Esophagus (tissue), 2 donors: ENCODE data around the gene RNF150. TPM values are rescaled to one million over a fixed set of nuclear protein-coding genes. Genes with fewer than 3 reads are reported as not detected.

Experiments used
- H3K27ac ChIP-seq, 2 donors: one replicate each; pipeline ENCODE4 v1.5.1; 2013; ENCODE audit warnings: low read depth in 2 of 2, mild to moderate bottlenecking in 2 of 2, inconsistent platforms in 1 of 2, low read length in 1 of 2, moderate library complexity in 1 of 2
- H3K27me3 ChIP-seq, 2 donors: one replicate each; pipeline ENCODE4 v1.6.1; 2013; ENCODE audit warnings: low read length in 2 of 2, control low read depth in 1 of 2, mild to moderate bottlenecking in 1 of 2; ENCODE audit not compliant: insufficient read depth in 2 of 2, control insufficient read depth in 1 of 2
- H3K36me3 ChIP-seq, 2 donors: one replicate each; pipeline ENCODE4 v1.6.1; 2013; ENCODE audit warnings: low read length in 1 of 2; ENCODE audit not compliant: control insufficient read depth in 2 of 2, insufficient read depth in 2 of 2
- H3K4me1 ChIP-seq, 2 donors: one replicate each; pipeline ENCODE4 v1.6.1; 2013; ENCODE audit warnings: low read length in 1 of 2; ENCODE audit not compliant: control insufficient read depth in 2 of 2, insufficient read depth in 2 of 2
- H3K4me3 ChIP-seq, 2 donors: one replicate each; pipeline ENCODE4 v1.5.1; 2013; ENCODE audit warnings: low read length in 2 of 2, mild to moderate bottlenecking in 2 of 2, low read depth in 1 of 2, moderate library complexity in 1 of 2
- H3K9me3 ChIP-seq, 2 donors: one replicate each; pipeline ENCODE4 v1.6.1; 2013; ENCODE audit warnings: mild to moderate bottlenecking in 2 of 2, low read depth in 1 of 2, low read length in 1 of 2, moderate library complexity in 1 of 2; ENCODE audit not compliant: control insufficient read depth in 2 of 2, insufficient read depth in 1 of 2
- WGBS, 2 donors: extraction: QIAGEN DNeasy Blood & Tissue Kit; methylation state at CpG; one replicate each; pipeline ENCODE4 v1.1.7; 2013; 5-methylcytosine and 5-hydroxymethylcytosine counted together
- polyA plus RNA-seq, 2 donors: library from polyadenylated mRNA; stranded (reverse); fragments of 200-250 nt; gene quantifications; one replicate each; pipeline ENCODE4 v1.2.3, GENCODE V29; 2013
- donor health status: healthy with polysubstance abuse.
- donor health status: Bipolar disorder and iron deficiency.

Gene RNF150
- polyA plus RNA-seq, 2 donors = 0.41 to 0.87 TPM

DNA sequence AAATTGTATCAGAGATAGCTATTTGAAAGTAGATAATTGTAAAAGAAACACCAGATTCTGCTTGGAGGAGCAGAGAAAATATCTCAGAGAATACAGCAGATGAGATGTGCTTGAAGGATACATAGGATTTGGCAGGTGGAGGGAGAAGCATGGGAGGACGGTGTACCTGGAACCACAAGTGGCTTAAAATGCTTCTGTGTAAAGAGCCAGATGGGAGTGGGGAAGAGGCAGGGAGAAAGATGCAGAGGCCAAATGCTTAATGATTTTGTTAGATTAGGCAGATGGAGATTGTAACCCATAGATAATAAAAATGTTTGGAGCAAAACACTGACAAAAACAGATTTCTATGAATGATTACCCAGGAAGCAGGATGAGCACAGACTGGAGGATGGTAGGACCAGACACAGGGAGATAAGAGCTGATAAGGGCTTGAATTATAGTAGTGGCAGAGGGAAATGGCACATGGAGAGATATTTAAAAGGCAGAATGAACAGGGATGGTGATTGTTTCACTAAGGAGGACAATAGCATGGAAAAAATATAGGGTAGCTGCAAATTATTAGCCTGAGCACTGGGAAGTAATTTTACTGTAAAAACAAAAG lies 231.4 kb downstream of the RNF150 start:
- H3K9me3 ChIP-seq = no peaks in the 10 kb centered on the region
- no peaks in the 10 kb centered on the region for H3K27me3 ChIP-seq
- H3K4me3 ChIP-seq = no peak overlapping the region
- no peak overlapping the region for H3K27ac ChIP-seq
- H3K4me1 ChIP-seq = no peaks in the 10 kb centered on the region
- no peaks in the 10 kb centered on the region for H3K36me3 ChIP-seq
- WGBS, 2 donors = 90 to 91% methylated on average over 1 of the region's 1 CpG

DNA sequence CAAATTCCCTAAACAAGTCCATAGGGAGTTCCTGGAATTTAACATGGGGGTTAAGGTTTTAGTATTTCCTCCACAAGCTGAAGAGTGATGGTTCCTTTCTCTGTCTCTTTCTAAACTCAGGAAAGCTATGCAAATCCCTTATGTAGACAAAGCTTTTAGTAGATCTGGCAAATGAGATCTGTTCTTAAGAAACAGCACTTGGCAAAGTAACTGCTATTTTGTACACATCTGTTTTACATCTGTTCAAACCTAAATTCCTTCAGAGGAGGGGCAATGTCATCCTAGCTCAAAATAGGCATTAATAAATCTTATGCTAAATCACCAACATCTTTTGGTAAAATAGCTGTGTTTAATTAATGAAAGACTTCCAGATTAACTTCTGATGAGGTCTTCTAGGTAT lies 239.3 kb downstream of the RNF150 start:
- Histone ChIP-seq H3K9me3 (no peaks in the 10 kb centered on the region), H3K27ac (no peak overlapping the region), H3K4me1 (peaks cover 0 to 2% of the 10 kb centered on the region in 2 donors), H3K36me3 (no peaks in the 10 kb centered on the region), H3K27me3 (no peaks in the 10 kb centered on the region), H3K4me3 (no peak overlapping the region)

DNA sequence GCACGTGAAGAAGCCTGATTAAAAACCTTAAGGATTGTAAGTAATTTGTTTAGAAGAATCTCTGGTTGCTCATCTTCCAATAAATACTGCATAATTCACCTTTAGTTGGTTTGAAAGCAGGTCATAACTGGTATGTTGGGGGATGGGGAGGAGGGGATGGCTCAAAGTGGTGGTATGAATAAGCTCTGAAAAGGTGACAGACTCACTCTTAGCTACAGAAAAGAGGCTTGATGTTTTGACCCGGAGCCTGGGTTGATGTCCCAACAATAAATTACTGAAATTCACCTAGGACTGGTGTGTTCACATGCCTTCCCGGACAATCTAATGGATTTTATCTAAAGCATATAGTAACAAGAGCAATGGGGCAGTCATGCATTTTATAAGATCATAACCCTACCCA lies 245.2 kb downstream of the RNF150 start:
- 72 to 85% methylated on average over 3 of the region's 3 CpGs for WGBS, 2 donors
- no peaks in the 10 kb centered on the region for H3K9me3 ChIP-seq
- no peaks in the 10 kb centered on the region for H3K4me1 ChIP-seq
- no peak overlapping the region for H3K4me3 ChIP-seq
- H3K27ac ChIP-seq = no peak overlapping the region
- H3K27me3 ChIP-seq = no peaks in the 10 kb centered on the region
- H3K36me3 ChIP-seq = no peaks in the 10 kb centered on the region

DNA sequence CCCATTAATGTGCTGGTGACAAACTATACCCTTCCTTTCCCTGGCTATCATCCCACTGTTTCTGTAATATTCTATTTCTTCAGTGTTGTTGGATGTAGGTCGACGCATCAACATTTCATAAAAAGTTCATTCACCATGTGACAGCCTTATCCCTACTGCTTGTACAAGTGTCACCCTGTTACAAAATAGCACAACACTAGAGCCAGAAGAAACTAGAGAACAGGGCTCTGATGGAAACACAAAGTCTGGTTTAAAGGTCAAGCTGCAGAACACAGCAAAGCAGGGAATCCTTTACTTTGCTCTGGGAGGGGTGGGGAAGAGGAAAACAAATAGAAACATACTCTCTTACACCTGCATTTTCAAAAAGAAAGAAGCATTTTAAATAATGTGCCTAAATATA lies 245.8 kb downstream of the RNF150 start:
- WGBS, 2 donors = 77 to 81% methylated on average over 2 of the region's 2 CpGs
- Histone ChIP-seq H3K4me1 (no peaks in the 10 kb centered on the region), H3K36me3 (no peaks in the 10 kb centered on the region), H3K9me3 (no peaks in the 10 kb centered on the region), H3K27me3 (no peaks in the 10 kb centered on the region), H3K27ac (no peak overlapping the region), H3K4me3 (no peak overlapping the region)

DNA sequence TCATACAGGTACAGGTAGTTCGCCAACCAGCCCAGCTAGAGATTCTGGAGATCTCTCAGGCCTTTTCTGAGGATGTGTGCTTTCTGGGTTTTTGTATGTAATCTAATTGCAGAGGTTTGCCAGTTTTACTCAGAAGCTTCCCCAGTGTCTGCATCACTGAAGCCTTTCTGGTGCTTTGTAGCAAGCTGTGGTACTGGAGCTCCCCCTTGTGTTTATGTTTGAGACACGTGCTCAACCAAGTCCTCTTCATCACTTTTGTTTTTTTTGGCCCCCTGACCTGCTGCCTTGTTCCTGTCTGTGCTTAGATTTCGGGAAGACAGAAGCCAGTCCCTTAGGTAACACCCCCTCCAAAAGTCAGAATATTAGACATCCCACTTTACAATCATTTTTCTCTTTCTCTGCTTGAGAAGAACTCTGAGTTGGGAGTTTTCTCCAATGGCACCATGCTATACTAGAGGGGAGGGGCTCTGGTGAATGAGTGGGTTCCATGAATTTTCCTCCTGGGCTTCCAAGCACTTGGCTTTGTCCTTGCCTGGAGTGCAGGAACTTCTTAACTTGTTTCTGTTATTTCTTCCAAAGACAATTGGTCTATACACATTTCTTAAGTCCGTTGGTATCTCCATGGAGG lies 248.7 kb downstream of the RNF150 start:
- no peaks in the 10 kb centered on the region for H3K4me1 ChIP-seq
- no peaks in the 10 kb centered on the region for H3K27me3 ChIP-seq
- 56 to 58% methylated on average over 4 of the region's 4 CpGs for WGBS, 2 donors
- H3K9me3 ChIP-seq = peaks cover 0 to under 1% of the 10 kb centered on the region in 2 donors
- no peaks in the 10 kb centered on the region for H3K36me3 ChIP-seq
- H3K4me3 ChIP-seq = no peak overlapping the region
- H3K27ac ChIP-seq = no peak overlapping the region

DNA sequence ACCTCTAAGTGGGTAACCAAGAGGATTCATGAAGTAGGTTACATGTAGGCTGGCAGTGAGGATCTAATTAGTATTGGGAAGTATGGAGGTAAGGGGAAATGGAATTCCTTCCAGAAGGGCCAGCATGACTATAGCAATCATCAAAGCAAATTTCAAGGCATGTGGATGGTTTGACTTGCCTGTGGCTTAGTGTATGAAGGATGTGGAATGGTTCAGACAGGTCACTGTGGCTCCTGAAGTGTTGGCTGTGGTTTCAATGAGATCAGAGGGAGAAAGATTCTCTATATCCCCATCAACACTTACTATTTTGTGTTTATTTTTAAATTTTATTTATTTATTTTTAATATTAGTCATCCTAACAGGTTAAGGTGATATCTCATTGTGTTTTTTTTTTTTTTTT lies 255.5 kb downstream of the RNF150 start:
- H3K9me3 ChIP-seq = peaks cover 0 to 2% of the 10 kb centered on the region in 2 donors
- no peak overlapping the region for H3K27ac ChIP-seq
- no peaks in the 10 kb centered on the region for H3K4me1 ChIP-seq
- no peaks in the 10 kb centered on the region for H3K27me3 ChIP-seq
- H3K36me3 ChIP-seq = no peaks in the 10 kb centered on the region
- H3K4me3 ChIP-seq = no peak overlapping the region

DNA sequence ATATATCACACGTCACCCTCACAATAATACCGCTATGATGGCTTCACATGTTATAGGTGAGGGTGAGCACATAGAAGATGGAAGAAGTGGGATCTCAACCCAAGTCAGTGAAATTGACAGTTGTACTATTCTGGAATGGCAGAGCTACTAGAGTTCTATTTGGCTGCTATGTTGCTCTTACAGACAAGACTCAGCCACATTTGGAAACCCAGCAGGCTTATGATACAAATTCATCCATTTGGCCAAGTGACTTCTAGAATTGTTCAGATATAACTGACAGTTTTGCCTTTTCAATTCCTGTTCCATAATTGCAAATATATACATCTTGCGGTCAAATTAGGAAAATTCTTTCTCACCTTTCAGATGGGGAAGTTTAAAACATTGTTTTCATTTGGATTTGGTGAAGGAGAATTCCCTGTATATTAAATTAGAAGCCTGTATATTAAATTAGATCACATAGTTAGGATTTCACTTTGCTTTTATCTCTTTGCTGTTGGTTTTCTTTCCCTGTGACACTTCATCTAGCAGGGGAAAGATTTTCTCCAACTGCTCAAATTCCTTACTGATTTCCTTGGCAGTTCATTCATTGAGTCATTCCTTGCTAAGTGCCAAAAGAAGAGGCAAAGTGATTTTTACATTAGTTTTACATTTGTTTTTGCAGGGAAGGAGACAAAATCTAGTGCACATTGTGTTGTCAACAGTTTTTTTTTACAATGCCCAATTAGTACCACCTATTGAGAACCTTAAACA lies 256.5 kb downstream of the RNF150 start:
- H3K27ac ChIP-seq = no peak overlapping the region
- no peaks in the 10 kb centered on the region for H3K4me1 ChIP-seq
- H3K27me3 ChIP-seq = no peaks in the 10 kb centered on the region
- 88 to 91% methylated on average over 3 of the region's 3 CpGs for WGBS, 2 donors
- H3K36me3 ChIP-seq = no peaks in the 10 kb centered on the region
- peaks cover 0 to 2% of the 10 kb centered on the region in 2 donors for H3K9me3 ChIP-seq
- H3K4me3 ChIP-seq = no peak overlapping the region

DNA sequence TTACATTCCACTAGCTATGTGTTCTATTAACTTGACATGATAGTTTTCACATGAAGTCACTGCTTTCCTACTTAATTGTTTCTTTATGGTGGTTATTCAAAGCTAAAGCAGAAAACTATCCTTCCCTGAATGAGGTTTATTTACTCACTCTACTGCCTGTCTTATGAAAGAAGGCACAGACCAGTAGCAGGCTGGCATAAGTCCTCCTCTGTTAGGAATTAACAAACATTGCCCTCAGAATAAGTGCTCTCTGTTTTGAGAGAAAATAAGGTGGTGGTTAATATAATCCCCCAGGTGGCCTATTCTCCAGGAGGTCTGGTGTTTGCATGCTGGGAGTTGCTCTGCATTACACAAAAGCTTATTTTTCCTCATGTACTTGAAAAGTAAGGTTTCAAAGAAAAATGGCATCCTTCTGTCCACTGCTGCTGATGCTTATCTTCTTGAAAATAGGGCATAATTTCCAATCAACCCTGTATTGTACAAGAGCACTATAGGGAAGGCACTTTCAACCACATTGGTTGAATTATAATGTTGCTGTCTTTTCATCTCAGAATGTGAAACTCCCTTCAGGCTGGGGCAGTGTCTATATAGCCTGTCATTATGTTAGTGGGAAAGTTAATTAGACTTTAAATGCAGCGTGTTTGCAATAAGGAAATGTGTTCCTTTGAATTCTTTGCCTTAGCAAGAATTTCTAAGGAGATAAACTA lies 257.4 kb downstream of the RNF150 start:
- 67 to 82% methylated on average over 1 of the region's 1 CpG for WGBS, 2 donors

DNA sequence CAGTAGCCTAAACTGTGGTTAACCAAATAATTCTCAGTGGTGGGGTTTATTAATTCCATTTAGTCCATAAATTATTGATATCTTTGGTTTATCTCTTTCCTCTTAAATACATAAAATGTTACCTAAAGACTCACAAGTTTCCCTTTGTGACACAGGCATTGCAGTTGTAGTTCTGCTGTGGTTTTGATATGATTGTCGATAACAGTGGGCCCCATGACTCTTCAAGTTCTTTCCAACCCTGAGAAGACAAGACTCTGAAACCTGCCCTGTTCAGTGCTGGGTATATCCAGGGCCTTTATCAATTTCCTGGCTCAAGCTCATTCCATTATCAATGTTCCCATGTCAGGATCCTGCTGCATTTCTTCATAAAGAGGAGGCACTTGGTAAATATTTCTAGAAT lies 259.2 kb downstream of the RNF150 start:
- no peaks in the 10 kb centered on the region for H3K27me3 ChIP-seq
- no peaks in the 10 kb centered on the region for H3K4me1 ChIP-seq
- H3K4me3 ChIP-seq = no peak overlapping the region
- H3K27ac ChIP-seq = no peak overlapping the region
- no peaks in the 10 kb centered on the region for H3K36me3 ChIP-seq
- H3K9me3 ChIP-seq = no peaks in the 10 kb centered on the region
- 89 to 91% methylated on average over 1 of the region's 1 CpG for WGBS, 2 donors

More for the DNA sequence above, 257.4 kb downstream of the RNF150 start:
- Histone ChIP-seq H3K36me3 (no peaks in the 10 kb centered on the region), H3K27me3 (no peaks in the 10 kb centered on the region), H3K4me1 (no peaks in the 10 kb centered on the region), H3K27ac (no peak overlapping the region), H3K9me3 (peaks cover 0 to 2% of the 10 kb centered on the region in 2 donors), H3K4me3 (no peak overlapping the region)
